ENCODE data around the gene SPTBN4.
A peak's percentile ranks its signal among the peaks of the same experiment; 100 is the strongest.

Gene SPTBN4

GRCh38 chr19:40419066-40419612 is 47.7 kb upstream of the SPTBN4 start:
- Histone ChIP-seq H3K27me3 (ENCODE audit: insufficient read depth, poor library complexity, severe bottlenecking) (no peaks in the 10 kb centered on the region), H3K27ac (replicated peaks) (no peak overlapping the region), H3K4me3 (replicated peaks; ENCODE audit: insufficient read depth, low read length) (no peak overlapping the region)
- no peak for DNase-seq (ENCODE audit: low read depth in 1 of 2, low spot score in 1 of 2)
- no peak for TF ChIP-seq REST (IDR thresholded peaks at IDR 0.05; ENCODE audit: insufficient replicate concordance, low read depth)

GRCh38 chr19:40419780-40420179 is 47.0 kb upstream of the SPTBN4 start:
- Histone ChIP-seq H3K27ac (replicated peaks) (no peak overlapping the region), H3K4me3 (replicated peaks; ENCODE audit: insufficient read depth, low read length) (no peak overlapping the region), H3K27me3 (ENCODE audit: insufficient read depth, poor library complexity, severe bottlenecking) (no peaks in the 10 kb centered on the region)
- no peak for DNase-seq (ENCODE audit: low read depth in 1 of 2, low spot score in 1 of 2)
- no peak for TF ChIP-seq REST (IDR thresholded peaks at IDR 0.05; ENCODE audit: insufficient replicate concordance, low read depth)
- no peak for TF ChIP-seq POLR2AphosphoS5 (IDR thresholded peaks at IDR 0.05; ENCODE audit: low read depth)
- no peak for TF ChIP-seq SPI1 (IDR thresholded peaks at IDR 0.05; ENCODE audit: borderline replicate concordance, low read depth)
- TF ChIP-seq CTCF (IDR thresholded peaks at IDR 0.05; ENCODE audit: insufficient read depth, low read length), result no peak
- TF ChIP-seq GABPA (IDR thresholded peaks at IDR 0.05; ENCODE audit: low read depth), result no peak

- Histone ChIP-seq H3K27ac (replicated peaks) (peak overlapping the region; percentile 84), H3K4me3 (replicated peaks; ENCODE audit: insufficient read depth, low read length) (peak overlapping the region; percentile 71)
- no peak for DNase-seq (ENCODE audit: low read depth in 1 of 2, low spot score in 1 of 2)
Observed at GRCh38 chr19:40420451-40420765, 46.4 kb upstream of the SPTBN4 start.

More at GRCh38 chr19:40420451-40420765, 46.4 kb upstream of the SPTBN4 start:
- no peak for TF ChIP-seq SPI1 (IDR thresholded peaks at IDR 0.05; ENCODE audit: borderline replicate concordance, low read depth)
- no peak for TF ChIP-seq POLR2AphosphoS5 (IDR thresholded peaks at IDR 0.05; ENCODE audit: low read depth)
- TF ChIP-seq REST (IDR thresholded peaks at IDR 0.05; ENCODE audit: insufficient replicate concordance, low read depth), result no peak
- no peak for TF ChIP-seq CTCF (IDR thresholded peaks at IDR 0.05; ENCODE audit: insufficient read depth, low read length)
- TF ChIP-seq GABPA (IDR thresholded peaks at IDR 0.05; ENCODE audit: low read depth), result no peak
- H3K27me3 ChIP-seq (ENCODE audit: insufficient read depth, poor library complexity, severe bottlenecking), result no peaks in the 10 kb centered on the region
